Esophagus muscularis mucosa (tissue), 4 donors: Measurements from ENCODE around the gene BICRAL. TPM values are rescaled to one million over a fixed set of nuclear protein-coding genes. Genes with fewer than 3 reads are reported as not detected.
A peak's percentile ranks its signal among the peaks of the same experiment; 100 is the strongest.

Experiments used
- DNase-seq: peaks from one replicate; pipeline ENCODE4 v3.0.0-alpha.2; 2017; ENCODE audit errors: extremely low spot score
- H3K27ac ChIP-seq, 4 donors: fragments of 200-600 bp; sonication (generic); replicated peaks in 1 of 4; 1 replicate in 3 of 4; 2 replicates in 1 of 4; pipeline ENCODE4 v1.5.1; 2016 to 2019; ENCODE audit warnings: mild to moderate bottlenecking in 1 of 4
- H3K27me3 ChIP-seq, 4 donors: fragments of 200-600 bp; sonication (generic); one replicate each; pipeline versions ENCODE4 v1.5.1 to v1.6.0; 2016 to 2019
- H3K36me3 ChIP-seq, 4 donors: fragments of 200-600 bp; sonication (generic); one replicate each; pipeline ENCODE4 v1.5.1; 2016 to 2019
- H3K4me1 ChIP-seq, 4 donors: fragments of 200-600 bp; sonication (generic); one replicate each; pipeline ENCODE4 v1.5.1; 2016 to 2019
- H3K4me3 ChIP-seq, 4 donors: fragments of 200-600 bp; sonication (generic); 1 replicate in 2 of 4; 2 replicates in 2 of 4; pipeline ENCODE4 v1.5.1; 2016 to 2019; ENCODE audit warnings: mild to moderate bottlenecking in 4 of 4, moderate library complexity in 1 of 4
- H3K9me3 ChIP-seq, 4 donors: fragments of 200-600 bp; sonication (generic); 1 replicate in 3 of 4; 2 replicates in 1 of 4; pipeline ENCODE4 v1.5.1; 2016 to 2019
- EP300 ChIP-seq: sonication (generic); formaldehyde crosslinking; IDR thresholded peaks from one replicate; pipeline ENCODE4 v1.6.1; 2017; ENCODE audit warnings: antibody characterized with exemption
- POLR2A ChIP-seq: fragments of 450-650 bp; IDR thresholded peaks from one replicate; pipeline ENCODE4 v1.6.1; 2017; ENCODE audit warnings: antibody characterized with exemption, moderate library complexity, mild to moderate bottlenecking, low read depth
- POLR2AphosphoS5 ChIP-seq, 2 donors: sonication (generic); formaldehyde crosslinking; IDR thresholded peaks; one replicate each; pipeline ENCODE4 v1.6.1; 2017; ENCODE audit warnings: antibody characterized with exemption in 2 of 2
- WGBS: methylation state at CpG from one replicate; pipeline ENCODE4 v1.1.5; 2018; 5-methylcytosine and 5-hydroxymethylcytosine counted together
- intact Hi-C: fragments of 100-400 bp; cut with DNase I; formaldehyde crosslinking; loops from one replicate; pipeline ENCODE4 v1.15.1; 2023
- total RNA-seq, 4 donors: library from RNA; depleted of rRNA; stranded (reverse); fragments of >200 nt; gene quantifications; one replicate each; pipeline versions ENCODE4 v1.1.0 to v1.2.1, GENCODE V29; 2016
- TF ChIP-seq, protein P1 (sequence below), 3 experiments: fragments of 200-600 bp in 2 of 3; fragments of 450-650 bp in 1 of 3; sonication (generic) in 2 of 3; IDR thresholded peaks; one replicate each; pipeline ENCODE4 v1.5.1; 2017 to 2019; ENCODE audit warnings: antibody characterized with exemption in 3 of 3, mild to moderate bottlenecking in 2 of 3, moderate library complexity in 1 of 3

The BICRAL gene
- total RNA-seq, 4 donors from 2014 or later, result 18.2 to 27.9 (median 23.4) TPM

DNA sequence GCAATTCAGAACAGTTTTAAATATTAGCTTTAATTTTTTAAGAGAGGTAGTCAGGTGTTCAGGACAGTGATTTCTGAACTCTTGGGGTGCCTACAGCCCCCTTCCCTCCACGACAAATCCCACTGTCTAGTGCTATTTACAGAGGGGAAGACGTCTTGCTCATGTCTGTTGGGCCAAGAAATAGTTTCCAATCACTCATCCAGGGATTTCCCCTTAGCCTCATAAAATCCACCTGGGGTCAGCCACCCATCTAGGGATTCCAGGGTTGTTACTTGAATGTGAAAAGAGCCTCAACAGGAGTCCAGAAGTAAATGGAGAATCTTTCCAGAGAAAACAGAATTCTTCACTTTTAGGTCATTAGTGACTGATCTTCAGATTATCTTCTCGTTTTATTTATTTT lies 37.0 kb downstream of the BICRAL start:
- H3K9me3 ChIP-seq, result no peaks in the 10 kb centered on the region
- peak overlapping the region in 3 of 4 donors; percentile 4 to 80 (median 78) for H3K27ac ChIP-seq
- 78% methylated on average over 3 of the region's 3 CpGs for WGBS
- H3K27me3 ChIP-seq, result no peaks in the 10 kb centered on the region
- peaks cover 5 to 18% (median 13%) of the 10 kb centered on the region in 4 donors for H3K36me3 ChIP-seq
- DNase-seq, result no peak
- TF ChIP-seq EP300 (no peak), POLR2A (no peak), POLR2AphosphoS5 (IDR thresholded peaks at IDR 0.05) (no peak)
- TF ChIP-seq, protein P1, sequence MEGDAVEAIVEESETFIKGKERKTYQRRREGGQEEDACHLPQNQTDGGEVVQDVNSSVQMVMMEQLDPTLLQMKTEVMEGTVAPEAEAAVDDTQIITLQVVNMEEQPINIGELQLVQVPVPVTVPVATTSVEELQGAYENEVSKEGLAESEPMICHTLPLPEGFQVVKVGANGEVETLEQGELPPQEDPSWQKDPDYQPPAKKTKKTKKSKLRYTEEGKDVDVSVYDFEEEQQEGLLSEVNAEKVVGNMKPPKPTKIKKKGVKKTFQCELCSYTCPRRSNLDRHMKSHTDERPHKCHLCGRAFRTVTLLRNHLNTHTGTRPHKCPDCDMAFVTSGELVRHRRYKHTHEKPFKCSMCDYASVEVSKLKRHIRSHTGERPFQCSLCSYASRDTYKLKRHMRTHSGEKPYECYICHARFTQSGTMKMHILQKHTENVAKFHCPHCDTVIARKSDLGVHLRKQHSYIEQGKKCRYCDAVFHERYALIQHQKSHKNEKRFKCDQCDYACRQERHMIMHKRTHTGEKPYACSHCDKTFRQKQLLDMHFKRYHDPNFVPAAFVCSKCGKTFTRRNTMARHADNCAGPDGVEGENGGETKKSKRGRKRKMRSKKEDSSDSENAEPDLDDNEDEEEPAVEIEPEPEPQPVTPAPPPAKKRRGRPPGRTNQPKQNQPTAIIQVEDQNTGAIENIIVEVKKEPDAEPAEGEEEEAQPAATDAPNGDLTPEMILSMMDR (IDR thresholded peaks at IDR 0.05), result no peak
- no peak overlapping the region for H3K4me3 ChIP-seq
- peaks cover 25 to 32% (median 30%) of the 10 kb centered on the region in 4 donors for H3K4me1 ChIP-seq
- intact Hi-C loops, result no loop called here

- intact Hi-C loops, result loop anchor here (10.0 kb wide), 2 partner anchors 55 to 75 kb away; partner anchors contain the start of genes RPL7L1 and TBCC
- H3K9me3 ChIP-seq, result no peaks in the 10 kb centered on the region
- no peaks in the 10 kb centered on the region for H3K27me3 ChIP-seq
- H3K36me3 ChIP-seq, result peaks cover 11 to 29% (median 18%) of the 10 kb centered on the region in 4 donors
- H3K4me3 ChIP-seq, result peak overlapping the region in 1 of 4 donors; percentile 37
- no peak for DNase-seq
- no peak for TF ChIP-seq EP300
- TF ChIP-seq, protein P1 (IDR thresholded peaks at IDR 0.05), result peak in 2 of 3 experiments; percentile 7 to 51
- peaks cover 25 to 32% (median 30%) of the 10 kb centered on the region in 4 donors for H3K4me1 ChIP-seq
- 81% methylated on average over 3 of the region's 3 CpGs for WGBS
- peak overlapping the region; percentile 76 to 83 (median 79) for H3K27ac ChIP-seq
Measured at GRCh38 chr6:42819803-42820511, 38.1 kb downstream of the BICRAL start.

- H3K4me1 ChIP-seq, result peaks cover 25 to 32% (median 30%) of the 10 kb centered on the region in 4 donors
- H3K27ac ChIP-seq, result peak overlapping the region; percentile 76 to 83 (median 79)
- no peaks in the 10 kb centered on the region for H3K27me3 ChIP-seq
- 34% methylated on average over 10 of the region's 10 CpGs for WGBS
- H3K36me3 ChIP-seq, result peaks cover 11 to 33% (median 25%) of the 10 kb centered on the region in 4 donors
- H3K4me3 ChIP-seq, result peak overlapping the region; percentile 20 to 39 (median 36)
- H3K9me3 ChIP-seq, result no peaks in the 10 kb centered on the region
- intact Hi-C loops, result loop anchor here (10.0 kb wide), 2 partner anchors 54 to 76 kb away; partner anchors contain the start of genes RPL7L1 and TBCC
- TF ChIP-seq POLR2AphosphoS5 (IDR thresholded peaks at IDR 0.05) (peak; percentile 12 to 58), POLR2A (no peak)
- DNase-seq, result no peak
Measured at GRCh38 chr6:42820512-42821340, 38.9 kb downstream of the BICRAL start.

DNA sequence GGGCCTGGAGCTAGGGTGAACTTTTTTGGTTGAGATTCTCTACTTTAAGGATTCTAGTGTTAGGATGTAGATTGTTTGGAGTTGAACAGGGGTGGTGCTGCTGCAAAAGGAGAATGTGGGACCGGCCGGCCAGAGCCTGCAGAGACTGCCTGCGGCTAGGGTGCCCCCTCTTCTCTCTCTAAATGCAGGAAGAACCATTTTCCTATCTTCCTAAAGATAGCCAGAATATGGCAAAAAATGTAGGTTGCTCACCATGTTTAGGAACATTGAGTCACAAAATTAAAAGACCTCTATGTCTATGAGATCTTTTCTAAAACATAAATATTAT lies 39.5 kb downstream of the BICRAL start:
- peak overlapping the region; percentile 20 to 39 (median 36) for H3K4me3 ChIP-seq
- intact Hi-C loops, result loop anchor here (10.0 kb wide), 2 partner anchors 53 to 77 kb away; partner anchors contain the start of genes RPL7L1 and TBCC

More for the DNA sequence above, 39.5 kb downstream of the BICRAL start:
- H3K36me3 ChIP-seq, result peaks cover 11 to 37% (median 30%) of the 10 kb centered on the region in 4 donors
- no peak for TF ChIP-seq POLR2A
- TF ChIP-seq, protein P1 (IDR thresholded peaks at IDR 0.05), result no peak
- no peak for TF ChIP-seq POLR2AphosphoS5 (IDR thresholded peaks at IDR 0.05)
- no peak for TF ChIP-seq EP300
- no peaks in the 10 kb centered on the region for H3K9me3 ChIP-seq
- 27% methylated on average over 3 of the region's 3 CpGs for WGBS
- H3K27ac ChIP-seq, result peak overlapping the region; percentile 76 to 83 (median 79)
- peaks cover 25 to 32% (median 30%) of the 10 kb centered on the region in 4 donors for H3K4me1 ChIP-seq
- H3K27me3 ChIP-seq, result no peaks in the 10 kb centered on the region
- no peak for DNase-seq
